Astrocyte of the cerebellum (primary cell): ENCODE results near the gene CENPO.

Experiments
- DNase-seq: peaks from one replicate; pipeline ENCODE4 v3.0.0-alpha.2; 2011; ENCODE audit warnings: low read depth
- H3K4me3 ChIP-seq: 2 replicates; pipeline ENCODE4 v1.5.1; 2011; ENCODE audit warnings: mild to moderate bottlenecking, low read depth, low read length, moderate library complexity
- CTCF ChIP-seq: IDR thresholded peaks from 2 replicates; pipeline ENCODE4 v1.5.1; 2012; ENCODE audit warnings: low read length, low read depth, moderate library complexity, mild to moderate bottlenecking; ENCODE audit errors: missing control alignments
- in situ Hi-C: cut with HindIII; loops from 2 replicates; pipeline ENCODE4 v1.10.0; 2017; ENCODE audit warnings: low sequenced_read_pairs

CENPO gene

GRCh38 chr2:24840164-24840869, 47.1 kb downstream of the CENPO start:
- no peak overlapping the region for H3K4me3 ChIP-seq

GRCh38 chr2:24840962-24841945, 48.0 kb downstream of the CENPO start:
- H3K4me3 ChIP-seq = no peak overlapping the region
- in situ Hi-C loops = no loop called here
- DNase-seq = no peak
- no peak for TF ChIP-seq CTCF

More at GRCh38 chr2:24840164-24840869, 47.1 kb downstream of the CENPO start:
- in situ Hi-C loops = no loop called here
- no peak for TF ChIP-seq CTCF
- DNase-seq = no peak

- in situ Hi-C loops = no loop called here
- no peak for TF ChIP-seq CTCF
- H3K4me3 ChIP-seq = no peak overlapping the region
- DNase-seq = no peak
Measured at GRCh38 chr2:24842081-24843050, 49.1 kb downstream of the CENPO start.

GRCh38 chr2:24843330-24843860, 50.2 kb downstream of the CENPO start:
- H3K4me3 ChIP-seq = no peak overlapping the region
- DNase-seq = no peak
- no peak for TF ChIP-seq CTCF
- in situ Hi-C loops = no loop called here

GRCh38 chr2:24844023-24844685, 50.9 kb downstream of the CENPO start:
- in situ Hi-C loops = no loop called here
- TF ChIP-seq CTCF = no peak
- DNase-seq = no peak
- no peak overlapping the region for H3K4me3 ChIP-seq
